Epithelial cell of prostate (primary cell): ENCODE measurements around the gene ATG13.
"Not testable (repeated sequence)": the region's sequence is repeated elsewhere in the genome, so short reads cannot be mapped to it uniquely, and the experiment has no call there.

Experiments used
- DNase-seq: peaks from one replicate; pipeline ENCODE4 v3.0.0-alpha.2; 2011; ENCODE audit warnings: low read depth, low spot score
- H3K27ac ChIP-seq: fragments of 450-650 bp; 2 replicates; pipeline ENCODE4 v1.5.1; 2017; ENCODE audit warnings: mild to moderate bottlenecking

Gene ATG13

DNA sequence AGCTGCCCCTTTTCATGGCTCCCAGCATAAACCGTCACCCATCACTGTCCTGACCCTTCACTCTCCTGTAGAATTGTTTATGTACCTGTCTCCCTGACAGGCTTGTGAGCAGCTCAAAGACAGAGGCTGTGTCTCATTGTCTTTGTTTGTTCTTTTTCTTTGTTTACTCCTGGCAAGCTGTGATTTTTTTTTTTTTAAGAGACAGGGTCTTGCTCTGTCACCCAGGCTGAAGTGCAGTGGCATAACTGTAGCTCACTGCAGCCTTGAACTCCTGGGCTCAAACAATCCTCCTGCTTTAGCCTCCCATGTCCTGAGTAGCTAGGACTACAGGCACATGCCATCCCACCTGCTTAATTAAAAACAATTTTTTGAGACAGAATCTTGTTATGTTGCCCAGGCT, 73.3 kb downstream of the ATG13 start:
- DNase-seq = no peak
- no peak overlapping the region for H3K27ac ChIP-seq

DNA sequence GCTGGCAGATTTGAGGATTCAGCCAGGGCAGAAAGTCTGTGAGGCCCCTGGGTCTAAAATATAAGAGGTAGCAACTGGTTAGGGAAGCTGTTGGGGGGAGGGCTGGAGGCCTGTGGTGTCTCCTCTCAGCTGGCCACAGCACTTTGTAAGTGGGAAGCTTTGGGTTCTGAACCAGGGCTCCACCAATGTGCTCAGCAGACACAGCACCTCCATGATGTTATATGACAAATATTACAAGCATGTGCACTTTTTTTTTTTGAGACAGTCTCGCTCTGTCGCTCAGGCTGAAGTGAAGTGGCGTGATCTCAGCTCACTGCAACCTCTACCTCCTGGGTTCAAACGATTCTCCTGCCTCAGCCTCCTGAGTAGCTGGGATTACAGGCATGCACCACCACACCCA, 75.1 kb downstream of the ATG13 start:
- no peak overlapping the region for H3K27ac ChIP-seq

DNA sequence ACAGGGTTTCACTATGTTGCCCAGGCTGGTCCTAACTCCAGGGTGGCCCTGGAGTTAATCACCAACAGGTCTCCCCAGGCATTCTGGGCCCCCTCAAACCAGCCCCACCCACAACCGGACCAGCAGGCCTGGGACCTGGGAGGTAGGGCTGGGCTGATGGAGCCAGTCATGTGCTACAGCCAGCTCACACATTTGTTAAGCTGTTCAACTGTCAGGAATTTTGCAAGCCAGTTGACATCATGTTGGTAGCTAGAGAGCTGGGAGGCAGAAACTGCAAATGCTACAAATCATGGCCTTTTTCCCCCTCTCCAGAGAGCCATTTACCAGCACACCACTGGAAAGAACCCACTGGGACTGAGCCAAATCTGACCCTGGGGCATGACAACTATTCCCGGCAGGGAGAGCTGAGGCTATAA, 76.3 kb downstream of the ATG13 start:
- H3K27ac ChIP-seq = peak overlapping the region; percentile 74
- peak; percentile 24 for DNase-seq

More for the DNA sequence above, 75.1 kb downstream of the ATG13 start:
- DNase-seq = no peak

DNA sequence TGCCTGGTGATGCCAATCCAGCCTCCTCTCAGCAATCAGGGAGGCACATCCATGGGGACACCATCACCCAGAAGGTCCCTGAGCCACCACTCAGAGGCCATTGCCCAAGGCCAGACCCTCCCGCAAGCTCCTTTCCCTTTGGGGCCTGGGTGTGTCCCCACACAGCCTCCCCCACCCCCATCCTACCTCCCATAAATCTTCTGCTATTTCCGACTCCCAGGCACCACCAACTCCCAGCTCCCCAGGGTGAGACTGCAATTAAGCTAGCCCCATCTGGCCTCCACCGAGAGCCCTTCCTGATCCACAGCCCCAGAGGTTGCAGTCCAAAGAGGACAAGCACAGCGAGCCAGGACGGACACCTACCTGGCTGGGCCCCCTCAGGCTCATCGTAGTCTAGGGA, 76.7 kb downstream of the ATG13 start:
- no peak for DNase-seq
- H3K27ac ChIP-seq = peak overlapping the region; percentile 74

DNA sequence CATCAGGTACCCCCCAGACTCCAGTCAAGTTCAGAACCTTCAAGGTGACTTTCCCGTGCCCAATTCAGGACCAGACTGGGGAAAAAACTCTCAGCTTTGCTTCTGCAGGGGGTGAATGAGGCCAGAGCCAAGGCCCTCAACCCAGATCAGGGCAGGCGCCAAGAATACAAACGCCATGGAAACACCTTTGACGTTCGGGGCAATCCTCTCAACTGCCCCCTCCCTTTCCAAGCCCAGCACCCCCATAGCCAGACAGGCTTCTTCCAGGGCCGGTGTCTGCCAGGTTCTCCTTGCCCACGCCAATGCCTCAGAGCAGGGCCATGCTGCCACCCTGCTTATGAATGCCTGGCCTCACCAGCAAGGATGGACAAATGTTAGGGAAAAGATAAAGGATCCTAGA, 77.3 kb downstream of the ATG13 start:
- DNase-seq = no peak
- H3K27ac ChIP-seq = peak overlapping the region; percentile 74

DNA sequence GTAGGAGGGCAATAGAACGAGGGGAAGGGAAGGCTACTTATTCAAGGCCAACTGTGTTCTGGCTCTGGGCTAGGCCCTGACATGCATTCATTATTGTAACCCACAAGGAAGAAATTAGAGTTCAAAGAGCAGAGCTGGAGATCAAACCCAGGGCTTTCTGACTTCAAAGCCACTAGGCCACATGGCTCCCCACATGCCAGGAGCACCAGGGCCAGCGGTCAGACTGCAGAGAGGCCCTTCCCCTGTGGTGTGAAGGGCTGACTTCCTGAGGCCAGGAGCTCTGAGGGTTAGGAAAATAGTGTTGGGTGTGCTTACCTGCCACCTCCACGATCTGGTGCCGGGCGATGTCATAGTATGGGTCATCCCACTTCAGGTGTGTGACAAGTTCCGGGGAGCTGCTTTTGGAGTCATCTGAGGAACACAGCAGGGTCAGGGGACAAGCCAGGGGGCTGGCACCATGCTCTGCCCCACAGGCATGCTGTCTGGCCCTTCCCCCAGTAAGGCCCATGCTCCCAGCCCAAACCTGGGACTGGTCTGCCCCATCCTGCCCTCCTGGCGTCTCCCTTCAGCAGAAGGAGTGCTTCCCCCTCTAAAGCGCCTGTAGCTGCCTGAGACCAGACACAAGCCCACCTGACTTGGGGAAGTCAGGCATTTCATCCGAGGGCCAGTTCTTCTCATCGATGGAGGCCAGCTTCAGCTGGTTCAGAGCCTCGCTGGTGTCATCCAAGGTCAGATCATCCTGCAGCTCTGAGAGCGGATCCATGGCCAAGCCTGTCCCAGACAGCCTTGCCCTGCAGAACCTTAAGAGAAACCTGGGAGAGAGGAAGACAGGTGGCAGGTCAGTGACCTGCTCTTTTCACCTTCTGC, 78.2 kb downstream of the ATG13 start:
- no peak for DNase-seq
- H3K27ac ChIP-seq = no peak overlapping the region

DNA sequence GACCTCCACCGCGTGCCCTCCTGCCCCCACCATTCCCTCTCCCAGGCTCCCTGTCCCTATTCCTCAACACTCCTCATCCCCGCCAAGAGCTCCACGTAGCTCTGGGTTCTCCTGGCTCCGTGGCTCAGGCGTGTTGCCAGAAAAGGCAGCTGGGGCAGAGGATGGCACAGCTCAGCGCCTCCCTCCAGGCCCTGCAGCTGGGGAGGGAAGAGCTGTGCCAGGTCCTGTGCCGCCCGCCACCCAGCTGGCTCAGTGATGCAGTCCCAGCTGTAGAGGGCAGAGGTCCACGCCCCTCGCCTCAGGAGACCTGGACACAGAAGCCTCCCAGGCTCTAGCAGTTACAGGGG, 78.8 kb downstream of the ATG13 start:
- no peak for DNase-seq
- H3K27ac ChIP-seq = no peak overlapping the region

DNA sequence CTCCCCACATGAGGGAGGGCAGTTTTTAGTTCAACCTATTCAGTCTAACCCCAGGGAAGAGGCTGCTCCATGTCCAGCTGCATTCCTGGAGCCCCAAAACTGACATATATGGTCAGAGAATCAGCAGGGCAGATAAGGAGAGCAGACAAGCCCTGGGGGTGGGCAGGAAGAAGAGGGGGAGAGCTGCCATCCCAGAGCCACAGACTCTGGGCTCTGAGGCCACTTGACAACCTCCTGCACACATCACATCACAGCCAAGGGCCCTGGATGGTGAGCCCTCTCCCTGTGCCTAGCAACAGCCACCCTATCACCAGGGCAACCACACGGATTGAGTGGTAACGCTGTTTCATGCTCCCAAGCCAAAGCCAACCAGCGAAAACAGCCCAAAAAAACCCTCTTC, 80.0 kb downstream of the ATG13 start:
- H3K27ac ChIP-seq = no peak overlapping the region
- DNase-seq = no peak

DNA sequence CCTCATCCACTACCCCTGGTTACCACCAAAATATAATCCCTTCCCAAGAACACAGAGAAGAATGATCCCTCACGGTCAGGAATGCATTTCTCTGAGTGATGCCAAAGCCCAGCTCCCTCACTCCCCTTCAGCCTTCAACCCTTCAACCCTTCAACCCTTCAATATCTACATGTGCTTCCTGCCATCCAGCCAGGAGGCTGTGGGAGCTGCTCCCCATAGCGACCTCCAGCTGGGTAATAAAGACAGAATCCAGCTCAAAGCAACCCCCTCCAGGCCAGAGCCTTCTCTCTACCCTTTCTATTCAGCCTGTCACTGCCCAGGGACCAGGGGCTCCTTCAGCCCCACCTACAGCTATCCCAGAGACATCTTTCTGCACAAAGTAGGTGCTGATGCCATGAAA, 80.4 kb downstream of the ATG13 start:
- H3K27ac ChIP-seq = no peak overlapping the region
- no peak for DNase-seq

DNA sequence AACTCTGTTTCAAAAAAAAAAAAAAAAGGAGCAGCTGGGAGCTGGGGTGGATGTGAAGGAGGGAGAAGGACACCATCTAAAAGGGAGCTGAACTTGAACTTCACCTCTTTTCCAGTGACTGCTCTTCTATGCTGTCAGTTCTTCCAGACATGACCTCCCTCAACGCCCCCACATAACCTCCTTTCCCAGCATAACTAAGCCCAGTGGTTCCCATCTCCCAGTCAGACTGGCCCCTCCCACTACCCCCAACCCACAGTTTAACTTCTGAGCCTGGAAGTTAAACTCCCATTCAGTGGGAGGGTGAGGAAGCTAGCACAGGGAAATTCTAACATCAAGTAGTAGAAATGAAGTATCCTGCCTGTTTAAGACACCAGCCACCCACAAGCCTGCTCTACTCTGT, 81.2 kb downstream of the ATG13 start:
- DNase-seq = no peak
- H3K27ac ChIP-seq = no peak overlapping the region

DNA sequence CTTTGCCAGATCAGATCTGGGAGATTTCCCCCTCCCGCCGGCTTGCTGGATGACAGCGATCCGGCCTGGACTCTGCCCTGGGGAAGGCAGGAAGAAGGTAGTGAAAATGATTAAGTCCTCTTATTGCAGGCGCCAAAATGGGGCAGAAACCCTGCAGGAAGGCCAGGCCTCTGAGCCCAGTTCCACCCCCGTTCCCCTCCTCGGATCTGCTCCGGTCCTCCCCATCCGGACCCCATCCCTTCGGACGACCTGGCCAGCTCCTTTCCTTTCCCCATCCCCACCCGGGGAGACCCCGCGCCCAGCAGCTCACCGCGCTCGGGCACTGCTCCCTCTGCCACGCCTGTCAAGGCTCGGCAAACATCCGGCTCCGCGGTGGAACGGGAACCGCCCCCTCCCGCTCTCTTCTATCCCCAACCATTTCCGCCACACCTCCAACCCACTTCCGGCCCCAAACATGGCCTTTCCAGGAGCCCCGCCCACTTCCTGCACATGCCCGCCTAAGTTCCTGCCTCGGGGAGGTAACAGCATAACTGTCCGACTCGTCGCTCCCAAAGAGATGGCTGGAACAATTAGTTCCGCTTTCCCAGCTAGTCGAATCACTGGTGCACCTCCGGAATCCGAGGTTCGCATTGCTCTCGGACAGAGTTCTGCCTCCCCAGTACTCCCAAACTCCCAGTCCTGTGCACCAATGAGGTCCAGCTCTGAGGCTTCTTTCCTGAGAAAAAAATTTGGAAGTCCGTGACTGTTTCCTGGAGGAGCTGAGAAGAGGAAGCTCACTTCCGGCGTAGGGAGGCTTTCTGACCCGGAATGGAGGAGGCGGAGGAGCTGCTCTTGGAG, 83.1 kb downstream of the ATG13 start, which contains the start of the genes ARHGAP1 and ZNF408:
ARHGAP1 (minus strand) TSS at position 379 of the 837 bp plus-strand sequence. CDS start 4,512 bp downstream, outside the sequence.
ZNF408 (plus strand) TSS at position 791 of the 837 bp plus-strand sequence; CDS start at position 808, 17 bp downstream.
- DNase-seq = peak; percentile 95
- H3K27ac ChIP-seq = peak within 1 kb of the TSS; percentile 89

DNA sequence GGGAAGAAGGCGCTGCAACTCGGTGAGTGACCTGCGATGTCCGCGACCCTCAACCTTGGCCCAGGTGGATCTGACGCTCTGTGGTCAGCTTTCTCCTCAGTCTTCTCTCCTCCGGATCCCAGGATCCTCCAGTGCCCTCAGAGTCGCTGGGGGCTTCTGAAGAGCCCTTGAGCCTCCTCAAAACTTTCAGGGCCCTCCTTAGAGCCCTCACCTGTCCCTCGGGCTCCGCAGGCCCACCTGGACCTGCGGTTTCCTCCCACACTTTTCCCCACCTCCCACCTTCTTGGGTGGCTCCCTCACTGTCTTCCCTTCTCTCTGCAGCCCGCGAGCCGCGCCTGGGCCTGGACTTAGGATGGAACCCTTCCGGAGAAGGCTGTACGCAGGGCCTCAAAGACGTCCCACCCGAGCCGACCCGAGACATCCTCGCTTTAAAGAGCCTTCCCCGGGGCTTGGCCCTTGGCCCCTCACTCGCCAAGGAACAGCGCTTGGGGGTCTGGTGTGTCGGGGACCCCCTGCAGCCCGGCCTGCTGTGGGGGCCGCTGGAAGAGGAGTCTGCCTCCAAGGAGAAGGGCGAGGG, 83.8 kb downstream of the ATG13 start:
- H3K27ac ChIP-seq = peak overlapping the region; percentile 89
- DNase-seq = no peak

DNA sequence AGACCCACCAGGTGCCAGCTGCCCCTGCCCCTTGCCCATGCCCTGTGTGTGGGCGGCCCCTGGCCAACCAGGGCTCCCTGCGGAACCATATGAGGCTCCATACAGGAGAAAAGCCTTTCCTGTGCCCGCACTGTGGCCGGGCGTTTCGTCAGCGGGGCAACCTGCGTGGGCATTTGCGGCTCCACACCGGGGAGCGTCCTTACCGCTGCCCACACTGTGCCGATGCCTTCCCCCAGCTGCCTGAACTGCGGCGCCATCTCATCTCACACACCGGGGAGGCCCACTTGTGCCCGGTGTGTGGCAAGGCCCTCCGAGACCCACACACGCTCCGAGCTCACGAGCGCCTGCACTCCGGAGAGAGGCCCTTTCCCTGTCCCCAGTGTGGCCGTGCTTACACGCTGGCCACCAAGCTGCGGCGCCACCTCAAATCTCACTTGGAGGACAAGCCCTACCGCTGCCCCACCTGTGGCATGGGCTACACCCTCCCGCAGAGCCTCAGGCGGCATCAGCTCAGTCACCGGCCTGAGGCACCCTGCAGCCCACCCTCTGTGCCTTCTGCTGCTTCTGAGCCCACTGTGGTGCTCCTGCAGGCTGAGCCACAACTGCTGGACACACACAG, 87.8 kb downstream of the ATG13 start:
- H3K27ac ChIP-seq = no peak overlapping the region
- no peak for DNase-seq

DNA sequence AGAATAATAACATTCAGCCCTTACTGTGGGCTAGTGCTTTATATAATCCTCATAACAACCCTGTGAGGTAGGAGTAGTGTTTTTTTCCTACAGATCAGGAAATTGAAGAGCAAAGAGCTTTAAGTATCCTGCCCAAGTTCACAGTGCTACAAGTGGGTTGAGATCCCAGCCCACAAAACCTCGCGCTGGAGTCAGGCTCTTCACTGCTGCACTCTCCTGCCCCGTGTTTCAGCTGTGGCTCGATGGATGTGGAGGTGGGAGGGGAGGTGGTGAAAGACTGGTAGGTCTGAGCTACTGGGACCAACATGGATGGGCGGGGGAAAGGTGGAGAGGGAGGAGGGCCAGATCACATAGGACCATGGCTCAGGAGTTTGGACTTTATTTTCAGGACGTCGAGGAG, 89.5 kb downstream of the ATG13 start:
- no peak for DNase-seq
- no peak overlapping the region for H3K27ac ChIP-seq

DNA sequence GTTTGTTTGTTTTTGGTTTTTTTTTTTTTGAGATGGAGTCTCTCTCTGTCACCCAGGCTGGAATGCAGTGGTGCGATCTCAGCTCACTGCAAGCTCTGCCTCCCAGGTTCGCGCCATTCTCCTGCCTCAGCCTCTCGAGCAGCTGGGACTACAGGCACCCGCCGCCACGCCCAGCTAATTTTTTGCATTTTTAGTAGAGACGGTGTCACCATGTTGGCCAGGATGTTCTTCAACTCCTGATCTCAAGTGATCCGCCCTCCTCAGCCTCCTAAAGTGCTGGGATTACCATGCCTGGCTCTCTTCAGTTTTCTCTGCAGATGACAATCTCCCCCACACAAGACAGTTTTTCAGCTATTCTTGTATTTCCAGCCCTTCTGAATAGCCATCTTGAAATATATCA, 92.0 kb downstream of the ATG13 start:
- not testable (repeated sequence) for DNase-seq, H3K27ac ChIP-seq

DNA sequence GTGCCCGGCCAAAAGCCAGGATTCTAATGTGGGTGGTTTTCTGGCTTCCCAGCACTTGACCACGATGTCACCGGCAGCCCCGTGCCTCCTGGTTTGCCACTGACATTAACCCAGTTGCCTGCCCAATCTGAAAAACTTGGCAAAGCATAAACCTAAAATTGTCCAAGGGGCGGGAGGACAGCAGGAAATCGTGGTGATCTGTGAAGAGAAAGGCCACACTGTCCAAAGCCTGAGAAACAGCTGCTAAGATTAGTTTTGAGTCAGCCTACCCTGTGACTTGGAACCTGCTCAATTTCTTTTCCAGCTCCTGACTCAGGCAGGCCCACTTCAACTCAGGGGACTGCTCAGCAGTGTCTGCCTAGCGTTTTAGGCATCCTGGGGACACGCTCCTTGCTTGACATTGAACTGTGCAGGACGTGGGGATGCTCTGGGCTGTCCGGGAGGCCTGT, 93.5 kb downstream of the ATG13 start:
- H3K27ac ChIP-seq = no peak overlapping the region
- peak; percentile 18 for DNase-seq

DNA sequence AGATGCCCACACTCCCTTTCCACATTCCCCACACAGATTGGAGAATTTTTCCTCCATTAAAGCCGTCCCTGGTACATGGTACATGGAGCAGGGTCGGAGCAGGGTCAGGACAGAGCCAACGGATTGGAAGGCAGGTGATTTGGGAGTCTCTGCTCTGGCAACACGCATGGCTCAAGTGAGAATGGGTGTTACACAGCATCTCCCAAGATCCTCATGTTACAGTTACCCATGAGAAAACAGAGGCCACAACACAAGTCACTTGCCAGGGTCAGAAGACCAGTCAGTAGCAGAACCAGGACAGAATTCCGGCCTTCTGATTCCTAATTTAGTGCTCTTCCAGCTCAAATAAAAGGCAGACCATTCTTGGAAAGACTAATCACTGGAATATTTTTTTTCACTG, 94.0 kb downstream of the ATG13 start:
- DNase-seq = no peak
- no peak overlapping the region for H3K27ac ChIP-seq

DNA sequence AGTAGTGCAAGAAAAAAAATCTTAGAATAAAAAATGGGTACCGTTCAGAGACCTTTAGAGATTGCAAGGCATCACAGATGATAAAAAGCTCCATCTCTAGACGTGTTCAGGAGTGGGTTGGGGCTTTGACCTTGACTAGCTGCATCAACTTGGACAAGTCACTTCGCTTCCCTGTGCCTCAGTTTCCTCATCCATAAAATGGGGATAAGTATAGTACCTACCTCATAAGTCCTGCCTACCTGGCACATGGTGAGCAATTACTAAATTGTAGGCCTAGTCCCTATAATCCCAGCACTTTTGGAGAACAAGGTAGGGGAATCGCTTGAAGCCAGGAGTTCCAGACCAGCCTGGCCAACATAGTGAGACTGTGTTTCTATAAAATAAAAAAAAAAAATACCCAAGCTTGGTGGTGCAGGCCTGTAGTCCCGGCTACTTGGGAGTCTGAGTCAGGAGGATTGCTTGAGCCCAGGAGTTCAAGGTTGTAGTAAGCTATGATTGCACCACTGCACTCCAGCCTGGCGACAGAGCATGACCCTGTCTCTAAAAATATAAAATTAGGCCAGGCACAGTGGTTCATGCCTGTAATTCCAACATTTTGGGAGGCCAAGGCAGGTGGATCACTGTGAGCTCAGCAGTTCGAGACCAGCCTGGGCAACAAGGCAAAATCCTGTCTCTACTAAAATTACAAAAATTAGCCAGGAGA, 95.7 kb downstream of the ATG13 start:
- H3K27ac ChIP-seq = no peak overlapping the region
- DNase-seq = no peak

DNA sequence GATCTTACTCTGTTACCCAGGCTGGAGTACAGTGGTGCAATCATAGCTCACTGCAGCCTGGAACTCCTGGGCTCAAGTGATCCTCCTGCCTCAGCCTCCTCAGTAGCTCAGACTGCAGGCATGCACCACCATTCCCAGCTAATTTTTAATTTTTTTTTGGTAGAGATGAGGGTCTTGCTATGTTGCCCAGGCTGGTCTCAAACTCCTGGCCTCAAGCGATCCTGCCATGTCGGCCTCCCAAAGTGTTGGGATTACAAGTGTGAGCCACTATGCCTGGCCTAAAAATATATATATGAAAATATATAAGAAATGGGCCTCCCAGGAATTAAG, 100.4 kb downstream of the ATG13 start:
- H3K27ac ChIP-seq, DNase-seq: not testable (repeated sequence)
